ENCODE measurements around the gene OSCAR.

OSCAR gene, protein sequence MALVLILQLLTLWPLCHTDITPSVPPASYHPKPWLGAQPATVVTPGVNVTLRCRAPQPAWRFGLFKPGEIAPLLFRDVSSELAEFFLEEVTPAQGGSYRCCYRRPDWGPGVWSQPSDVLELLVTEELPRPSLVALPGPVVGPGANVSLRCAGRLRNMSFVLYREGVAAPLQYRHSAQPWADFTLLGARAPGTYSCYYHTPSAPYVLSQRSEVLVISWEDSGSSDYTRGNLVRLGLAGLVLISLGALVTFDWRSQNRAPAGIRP

GRCh38 chr19:54100561-54100960 is at the start of gene OSCAR:
Gene OSCAR (minus strand): TSS chr19:54100803. CDS start chr19:54100792, 11 bp downstream.
- DNase-seq (ENCODE audit: low read depth in 2 of 2), result no peak

- no peak for DNase-seq (ENCODE audit: low read depth in 2 of 2)
Measured at GRCh38 chr19:54149021-54149812, 48.6 kb upstream of the OSCAR start.

- DNase-seq (ENCODE audit: low read depth in 2 of 2), result no peak
Measured at GRCh38 chr19:54148158-54148557, 47.6 kb upstream of the OSCAR start.

DNA sequence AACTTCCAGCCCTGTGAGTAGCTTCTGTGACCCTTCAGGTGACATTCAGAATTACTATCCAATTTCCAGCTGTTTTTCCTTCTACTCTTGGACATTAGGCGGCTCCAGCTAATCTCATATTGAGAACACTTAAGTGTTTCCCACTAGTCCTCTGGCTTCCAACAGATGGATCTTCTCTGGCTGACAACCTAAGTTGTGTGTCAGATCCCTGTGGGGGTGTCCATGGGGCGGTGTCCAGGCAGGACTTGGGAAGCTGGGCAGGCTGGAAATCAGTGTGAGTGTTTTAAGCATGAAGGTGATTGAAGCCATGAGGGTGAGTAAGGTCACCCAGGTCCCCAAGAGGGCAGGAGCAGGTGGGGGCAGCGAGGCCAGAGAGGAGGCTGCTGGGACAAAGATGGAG is 47.1 kb upstream of the OSCAR start:
- DNase-seq (ENCODE audit: low read depth in 2 of 2), result no peak

GRCh38 chr19:54145541-54146158 is 45.0 kb upstream of the OSCAR start:
- DNase-seq (ENCODE audit: low read depth in 2 of 2), result no peak

GRCh38 chr19:54142166-54142780 is 41.7 kb upstream of the OSCAR start:
- DNase-seq (ENCODE audit: low read depth in 2 of 2), result no peak

GRCh38 chr19:54141356-54141755 is 40.8 kb upstream of the OSCAR start:
- DNase-seq (ENCODE audit: low read depth in 2 of 2), result no peak

DNA sequence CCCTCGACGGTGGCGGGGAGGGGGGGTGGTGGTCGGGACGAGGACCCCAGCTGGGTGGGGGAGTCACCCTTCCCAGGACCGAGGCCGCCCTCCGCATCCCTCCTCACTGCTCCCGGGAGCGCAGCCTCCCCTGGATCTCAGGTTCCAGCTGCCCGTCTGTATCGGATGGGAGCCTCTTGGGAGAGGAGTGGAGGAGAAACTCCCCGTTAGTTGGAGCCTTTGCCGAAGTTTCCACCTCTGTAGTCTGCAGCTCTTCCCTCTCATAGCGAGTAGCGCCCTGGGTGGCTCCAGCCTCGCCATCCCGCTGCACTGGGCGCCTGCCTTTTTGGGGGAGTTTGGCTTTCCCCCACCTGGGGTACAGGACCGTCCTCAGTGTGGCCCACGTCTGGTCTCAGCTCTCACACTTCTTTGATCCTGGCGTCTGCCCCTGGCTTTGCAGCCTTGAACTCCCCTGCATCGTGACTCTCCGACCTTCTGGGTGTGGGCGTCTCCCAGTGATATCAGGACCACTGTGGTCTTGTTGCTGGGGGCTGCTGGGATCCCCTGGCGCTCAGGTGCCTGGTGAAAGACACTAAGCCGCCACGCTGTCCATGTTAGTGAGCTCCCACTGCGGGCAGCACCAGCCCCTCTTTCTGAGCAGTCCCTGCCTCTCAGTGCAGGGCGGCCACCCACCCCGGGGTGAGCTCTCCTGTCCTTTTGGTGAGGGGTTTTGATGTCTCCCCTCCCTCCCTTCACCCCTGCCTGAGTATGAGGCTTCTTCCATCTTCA is 38.1 kb upstream of the OSCAR start:
- no peak for DNase-seq (ENCODE audit: low read depth in 2 of 2)

DNA sequence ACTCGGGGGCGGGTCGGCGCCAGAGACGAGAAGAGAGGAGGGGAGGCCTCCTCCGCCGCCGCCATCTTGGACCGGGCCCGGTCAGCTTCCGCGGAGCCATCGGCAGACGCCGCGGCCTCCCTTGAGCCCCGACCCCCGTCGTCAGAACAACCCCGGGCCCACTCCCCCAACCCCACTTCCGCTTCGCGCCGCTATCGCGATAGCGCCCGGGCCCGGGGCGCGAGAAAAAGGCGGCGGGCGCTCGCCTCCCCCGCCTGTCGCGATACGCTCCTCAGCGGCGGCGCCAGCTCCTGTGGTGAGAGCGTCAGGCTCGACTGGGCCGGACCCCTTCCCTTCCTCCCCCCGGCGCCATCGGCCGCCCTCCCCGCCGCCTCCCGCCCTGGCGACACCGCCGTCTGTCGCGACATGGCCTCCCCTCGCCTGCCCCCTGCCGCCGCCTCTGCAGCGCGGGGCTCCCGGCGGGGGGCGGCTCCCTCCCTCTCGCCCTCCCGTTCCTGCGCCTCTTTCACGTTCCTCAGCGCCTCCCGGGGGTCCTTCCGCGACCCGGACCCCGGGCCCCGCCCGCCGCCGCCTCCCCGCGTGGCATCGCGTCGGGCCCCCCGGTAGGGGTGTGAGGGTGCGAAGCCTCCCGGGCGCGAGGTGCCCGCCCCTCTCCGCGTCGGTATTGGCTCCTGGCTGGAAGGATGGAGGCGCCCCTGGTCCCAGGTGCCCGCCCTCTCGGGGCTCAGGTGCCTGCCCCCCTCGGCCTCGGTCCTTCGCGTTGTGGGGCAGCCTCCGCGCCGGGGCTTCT is 37.3 kb upstream of the OSCAR start, which contains the start of gene CNOT3:
Gene CNOT3 (plus strand): TSS at position 64 of the 790 bp plus-strand sequence. CDS start 5,217 bp downstream, outside the sequence.
- no peak for DNase-seq (ENCODE audit: low read depth in 2 of 2)

DNA sequence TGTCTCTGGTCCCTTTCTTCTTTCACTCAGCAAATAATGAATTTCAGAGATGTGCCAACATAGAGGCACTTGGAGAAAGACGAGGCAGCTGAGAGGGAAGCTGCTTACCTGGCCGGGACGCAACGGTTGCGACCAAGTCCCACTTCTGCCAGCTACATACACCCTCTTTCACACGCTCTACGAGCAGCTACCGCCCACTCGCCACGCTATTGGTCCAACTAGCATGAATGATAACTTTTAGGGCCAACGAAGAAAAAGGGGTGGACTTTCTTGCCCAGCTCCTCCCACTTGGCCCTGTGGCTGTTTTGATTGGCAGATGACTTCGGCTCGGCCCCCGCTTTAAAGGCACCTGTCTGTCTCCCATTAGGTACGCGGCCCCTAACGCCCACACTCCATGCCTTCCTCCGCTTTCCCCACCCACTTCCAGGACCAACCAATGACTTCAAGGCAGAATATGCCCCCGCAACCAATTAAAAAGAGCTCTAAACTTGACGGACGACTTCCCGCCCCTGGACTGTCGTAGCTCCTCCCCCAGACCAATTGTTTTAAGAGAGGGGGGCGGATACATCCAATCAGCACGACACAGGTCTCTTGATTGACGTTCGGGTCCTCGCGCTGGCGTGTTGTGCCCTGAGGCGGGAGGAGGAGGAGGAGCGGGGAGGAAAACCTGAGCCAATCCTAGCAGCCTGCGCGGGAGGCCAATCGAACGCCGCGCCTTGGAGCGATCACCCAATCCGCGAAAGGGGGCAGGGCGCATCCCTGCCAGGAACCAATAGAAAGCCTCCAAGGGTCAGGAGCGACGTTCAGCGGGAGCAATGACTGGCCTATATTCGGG is 36.5 kb upstream of the OSCAR start:
- peak; percentile 95 to 96 for DNase-seq (ENCODE audit: low read depth in 2 of 2)

DNA sequence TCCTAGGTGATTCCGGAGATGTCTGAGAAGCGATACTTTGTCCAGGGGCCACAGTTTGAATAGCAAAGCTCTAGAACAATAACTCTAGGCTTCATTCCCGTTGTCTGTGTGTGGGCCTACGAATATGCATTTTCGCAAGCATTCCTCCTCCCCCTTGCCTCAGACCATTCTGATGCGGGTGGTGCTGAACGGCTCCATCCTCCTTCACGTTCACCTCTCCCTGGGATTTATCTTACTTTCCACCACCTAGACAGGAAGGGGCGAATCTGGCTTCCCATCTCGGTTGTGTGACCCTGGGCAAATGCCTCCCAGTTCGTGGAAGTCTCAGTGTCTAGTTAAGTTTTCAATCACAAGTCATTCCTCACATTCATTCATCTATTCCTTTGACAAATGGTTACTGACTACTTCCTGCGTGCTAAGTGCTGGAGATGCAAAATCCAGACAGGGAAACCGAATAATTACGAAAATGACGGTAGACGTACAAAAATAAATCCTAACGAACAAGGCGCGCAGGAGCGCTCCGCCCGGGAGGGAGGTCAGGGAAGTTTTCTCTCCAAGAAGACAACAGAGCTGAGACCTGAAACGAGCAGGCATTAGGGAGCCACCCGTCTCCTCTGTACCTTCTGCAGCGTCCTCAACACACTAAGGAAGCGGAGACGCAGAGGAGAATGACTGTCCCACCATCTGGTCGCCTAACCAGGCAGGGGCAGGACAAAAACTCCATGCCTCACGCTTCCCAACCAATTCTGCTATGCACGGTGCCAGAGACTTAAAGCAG is 35.7 kb upstream of the OSCAR start:
- DNase-seq (ENCODE audit: low read depth in 2 of 2), result no peak

- no peak for DNase-seq (ENCODE audit: low read depth in 2 of 2)
Measured at GRCh38 chr19:54133957-54134590, 33.5 kb upstream of the OSCAR start.

- no peak for DNase-seq (ENCODE audit: low read depth in 2 of 2)
Measured at GRCh38 chr19:54133312-54133956, 32.8 kb upstream of the OSCAR start.

GRCh38 chr19:54129617-54129996 is 29.0 kb upstream of the OSCAR start:
- DNase-seq (ENCODE audit: low read depth in 2 of 2), result no peak

GRCh38 chr19:54128796-54129616 is 28.4 kb upstream of the OSCAR start:
- no peak for DNase-seq (ENCODE audit: low read depth in 2 of 2)

GRCh38 chr19:54128441-54128725 is 27.8 kb upstream of the OSCAR start:
- no peak for DNase-seq (ENCODE audit: low read depth in 2 of 2)

DNA sequence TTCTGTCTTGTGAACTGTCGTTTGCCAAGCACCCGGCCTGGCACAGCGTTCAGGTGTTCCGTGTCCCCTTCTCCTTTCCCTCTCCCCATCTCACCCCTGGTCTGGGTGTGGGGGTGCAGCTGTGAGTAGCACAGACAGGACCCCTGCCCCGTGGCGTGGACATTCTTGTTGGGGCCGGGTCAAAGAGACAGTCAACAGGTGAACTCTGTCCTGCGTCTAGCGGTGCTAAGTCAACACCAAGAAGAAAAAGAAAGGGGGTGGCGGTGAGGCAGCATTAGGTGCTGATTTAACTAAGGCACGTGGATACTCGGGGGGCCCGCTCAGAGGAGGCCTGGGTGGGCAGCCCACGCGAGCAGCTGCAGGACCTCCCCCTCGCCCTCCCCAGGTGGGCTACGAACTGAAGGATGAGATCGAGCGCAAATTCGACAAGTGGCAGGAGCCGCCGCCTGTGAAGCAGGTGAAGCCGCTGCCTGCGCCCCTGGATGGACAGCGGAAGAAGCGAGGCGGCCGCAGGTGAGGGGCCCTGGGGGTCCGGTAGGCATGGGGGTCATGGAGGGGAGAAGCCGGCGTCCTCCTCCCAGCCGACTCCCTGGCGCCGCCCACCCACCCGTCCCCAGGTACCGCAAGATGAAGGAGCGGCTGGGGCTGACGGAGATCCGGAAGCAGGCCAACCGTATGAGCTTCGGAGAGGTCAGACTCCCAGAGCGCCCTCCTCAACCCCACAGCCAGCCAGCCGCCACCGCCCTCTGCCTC is 27.3 kb upstream of the OSCAR start:
- no peak for DNase-seq (ENCODE audit: low read depth in 2 of 2)
